Measurements from ENCODE around the gene NPAS1.
"Not testable (repeated sequence)": the region's sequence is repeated elsewhere in the genome, so short reads cannot be mapped to it uniquely, and the experiment has no call there.

The NPAS1 gene

DNA sequence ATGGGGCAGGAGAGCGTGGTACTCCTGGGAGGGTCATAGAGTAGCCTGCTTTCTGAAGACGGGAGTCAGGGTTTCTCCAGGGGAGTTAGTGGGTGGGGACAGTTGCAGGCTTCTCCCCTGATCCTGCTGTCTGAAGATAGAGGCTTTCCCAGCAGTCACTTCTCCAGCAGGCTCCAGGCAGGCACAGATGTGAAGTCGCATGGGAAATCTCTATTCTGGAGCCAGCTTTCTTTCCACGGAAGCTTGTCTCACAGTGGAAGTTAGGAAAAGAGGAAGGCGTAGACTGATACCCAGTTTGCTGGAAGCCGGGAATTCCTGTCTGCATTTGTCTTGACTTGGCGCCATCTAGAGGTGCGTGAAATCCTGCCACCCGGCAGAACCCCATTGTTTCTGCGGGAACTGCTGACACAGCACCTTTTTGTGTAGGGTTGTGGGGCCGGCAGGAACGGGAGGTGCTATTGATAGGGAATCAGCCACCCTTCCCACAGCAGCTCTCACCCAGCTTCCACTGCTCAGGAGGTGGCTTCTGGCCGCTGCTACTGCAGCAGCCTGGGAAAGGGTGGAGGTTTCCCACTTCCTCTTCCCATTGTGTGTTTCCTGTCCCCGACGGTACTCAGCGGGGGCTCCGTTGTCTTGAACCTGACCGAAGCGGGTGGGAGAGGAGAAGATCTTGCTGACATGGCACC, 28.5 kb upstream of the NPAS1 start:
- peak; percentile 1 for DNase-seq

DNA sequence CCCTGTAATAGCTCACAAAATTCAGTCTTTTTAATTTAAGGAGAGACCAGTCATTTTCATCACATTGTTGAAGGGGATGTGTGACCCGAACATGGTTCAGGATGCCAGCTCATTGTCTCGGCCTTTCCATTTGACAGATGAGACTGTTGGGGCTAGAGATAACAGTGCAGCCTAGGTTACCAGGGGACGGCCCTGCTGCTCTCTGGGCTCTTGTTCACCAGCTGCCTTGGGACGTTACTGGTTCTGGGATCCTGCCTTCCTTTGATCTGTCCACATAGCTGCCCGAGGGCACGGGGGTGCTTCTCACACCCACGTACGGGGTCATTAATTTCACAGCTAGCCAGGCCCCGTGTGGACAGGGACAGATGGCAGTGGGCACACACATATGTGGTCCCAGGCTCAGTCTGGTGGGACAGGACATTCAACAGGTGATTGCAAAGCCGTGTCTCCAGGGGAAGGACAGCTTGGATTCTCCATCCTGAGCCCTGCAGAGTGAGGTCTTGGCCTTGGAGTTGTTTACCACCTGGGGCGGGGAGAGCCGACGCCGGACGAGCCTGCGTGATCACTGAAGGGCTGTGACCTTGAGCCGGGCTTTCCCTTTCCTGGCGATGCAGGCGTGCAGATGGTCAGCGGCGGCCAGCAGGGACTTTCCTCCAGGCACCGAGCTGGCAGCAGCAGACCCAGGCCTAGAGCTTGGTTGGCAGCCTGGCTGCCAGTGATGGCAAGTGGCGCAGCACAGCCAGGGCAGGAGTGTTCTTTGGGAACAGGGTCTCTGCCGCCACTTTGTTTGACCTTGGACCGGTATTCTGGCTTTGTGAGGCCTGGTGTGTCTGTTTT, 26.7 kb upstream of the NPAS1 start:
- no peak for DNase-seq

DNA sequence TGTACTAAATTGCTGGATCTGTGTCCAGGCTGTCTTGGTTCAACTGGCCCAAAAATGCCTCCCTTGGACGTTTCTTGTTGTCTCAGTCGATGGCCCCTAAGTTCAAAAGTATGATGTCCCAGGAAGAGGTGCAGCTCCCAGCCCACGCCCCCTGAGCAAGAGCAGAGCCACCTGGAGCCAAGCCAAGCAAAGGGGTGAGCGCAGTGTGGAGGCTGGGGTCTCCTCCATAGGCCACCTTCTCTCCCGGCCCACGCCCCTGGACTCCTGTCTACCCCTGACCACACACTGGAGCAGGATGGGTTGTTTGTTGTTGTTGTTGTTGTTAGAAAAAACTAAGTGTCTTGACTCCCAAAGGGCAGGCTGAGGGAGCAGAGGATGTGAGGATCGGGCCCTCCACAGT, 26.0 kb upstream of the NPAS1 start:
- no peak for DNase-seq

DNA sequence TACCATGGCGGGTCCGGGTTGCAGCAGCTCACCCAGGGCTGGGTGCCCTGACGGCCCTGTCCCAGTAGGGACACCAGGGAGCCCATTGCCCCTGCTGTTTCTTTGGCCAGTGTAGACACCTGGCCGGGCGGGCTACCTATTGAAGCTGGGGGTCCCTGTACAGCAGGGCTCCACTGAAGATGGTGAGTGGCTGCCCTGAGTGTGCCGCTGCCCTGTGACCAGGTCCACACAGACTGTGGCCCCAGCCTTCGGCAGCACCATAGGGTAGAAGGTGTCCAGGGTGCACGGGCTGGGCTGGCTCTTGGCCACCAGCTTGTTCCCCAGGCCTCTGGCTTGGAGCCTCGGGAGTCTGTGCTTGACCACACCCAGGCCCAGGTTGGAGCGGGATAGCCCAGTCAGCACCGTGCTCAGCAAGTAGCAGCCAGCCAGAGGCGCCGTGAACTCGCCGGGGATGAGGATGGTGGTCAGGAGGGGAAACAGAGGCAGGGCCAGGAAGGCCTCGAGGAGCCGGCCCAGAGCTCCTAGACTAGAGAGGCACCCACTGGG, 25.4 kb upstream of the NPAS1 start:
- DNase-seq: no peak

DNA sequence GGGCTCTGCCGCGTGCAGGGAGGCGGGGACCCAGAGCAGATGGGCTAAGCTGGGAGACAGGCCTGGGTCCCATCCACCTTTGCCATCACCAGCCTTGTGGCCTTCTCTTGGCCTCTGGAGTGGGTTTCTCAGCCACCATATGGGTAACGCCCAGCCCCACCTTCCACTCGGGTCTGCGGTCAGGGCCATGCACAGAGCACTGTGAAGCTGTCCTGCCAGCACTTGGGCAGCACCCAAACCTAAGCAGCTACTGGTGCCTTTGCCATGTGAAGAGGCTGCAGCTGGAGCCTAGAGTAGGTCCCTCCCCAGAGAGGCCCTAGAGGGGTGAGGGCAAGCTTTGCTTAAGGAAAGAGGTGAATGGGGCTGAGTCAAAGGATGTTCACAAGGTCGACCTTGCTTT, 24.1 kb upstream of the NPAS1 start:
- DNase-seq: no peak

DNA sequence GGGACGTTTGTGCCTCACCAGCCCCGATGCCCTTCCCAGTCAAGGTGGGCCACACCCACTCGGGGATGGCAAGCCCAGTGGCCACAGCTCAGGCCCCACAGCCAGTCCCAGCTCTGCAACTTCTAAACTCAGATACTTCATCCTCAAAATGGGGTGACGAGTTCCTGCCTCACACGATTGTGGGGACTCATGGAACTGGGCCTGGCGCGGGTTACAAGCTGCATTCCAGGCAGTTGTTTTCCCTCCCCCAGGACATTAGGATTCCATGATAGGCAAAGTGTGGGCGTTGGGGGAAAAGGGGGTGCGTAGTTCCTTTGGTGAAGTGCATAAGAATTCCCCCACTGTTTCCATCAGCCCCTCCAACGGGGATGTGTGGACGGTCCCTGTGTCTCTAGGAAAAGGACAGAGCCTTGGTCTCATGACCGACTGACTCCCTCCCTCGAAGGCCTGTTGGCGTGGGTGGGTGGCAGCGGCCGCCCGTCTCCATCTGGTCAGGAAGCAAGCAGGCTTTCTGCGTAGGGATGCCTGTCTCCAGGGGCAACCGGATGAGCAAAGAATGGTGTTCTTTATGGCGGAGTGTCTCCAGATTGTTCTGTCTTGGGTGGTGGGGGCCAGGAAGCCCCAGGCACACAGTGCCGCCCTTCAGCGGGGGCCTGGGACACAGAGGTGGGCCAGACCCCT, 21.1 kb upstream of the NPAS1 start:
- DNase-seq: no peak

DNA sequence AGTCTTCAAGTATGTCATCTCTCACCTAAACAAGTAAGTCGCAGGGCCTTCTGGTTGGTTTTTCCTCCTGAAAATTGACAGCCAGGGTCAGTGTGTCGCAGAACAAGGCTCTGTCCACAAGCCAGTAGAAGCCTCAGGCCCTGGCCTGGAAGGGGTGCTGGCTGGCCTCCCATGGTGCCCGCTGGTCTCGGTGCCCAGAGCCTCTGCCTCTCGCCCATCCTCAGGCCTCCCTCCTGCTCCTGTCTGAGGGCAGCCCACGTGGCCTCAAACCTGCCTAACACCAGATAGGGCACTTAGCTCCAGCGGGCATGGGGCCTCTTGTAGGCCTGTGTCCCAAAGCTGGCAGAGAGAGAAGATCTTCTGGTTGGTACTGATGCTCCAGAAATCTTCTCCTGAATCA, 20.3 kb upstream of the NPAS1 start:
- no peak for DNase-seq

DNA sequence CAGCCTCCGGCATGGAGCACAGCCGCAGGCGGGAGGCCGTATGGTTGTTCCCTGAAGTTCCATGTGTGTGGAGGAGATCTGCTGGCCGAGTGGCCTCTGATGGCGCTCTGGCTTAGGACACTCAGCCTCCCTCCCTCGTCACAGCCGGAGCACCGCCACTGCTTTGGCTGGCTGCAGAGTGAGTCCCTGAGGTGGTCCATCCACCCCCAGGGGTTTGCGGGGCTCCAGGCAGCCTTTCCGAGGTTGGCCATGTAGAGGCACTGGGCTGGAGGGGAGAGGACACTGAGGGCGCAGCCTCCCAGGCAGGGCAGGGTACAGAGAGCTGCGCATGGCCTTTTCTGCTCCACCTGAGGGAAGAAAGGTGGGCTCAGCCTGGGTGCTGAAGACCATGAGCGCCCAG, 19.8 kb upstream of the NPAS1 start:
- no peak for DNase-seq

DNA sequence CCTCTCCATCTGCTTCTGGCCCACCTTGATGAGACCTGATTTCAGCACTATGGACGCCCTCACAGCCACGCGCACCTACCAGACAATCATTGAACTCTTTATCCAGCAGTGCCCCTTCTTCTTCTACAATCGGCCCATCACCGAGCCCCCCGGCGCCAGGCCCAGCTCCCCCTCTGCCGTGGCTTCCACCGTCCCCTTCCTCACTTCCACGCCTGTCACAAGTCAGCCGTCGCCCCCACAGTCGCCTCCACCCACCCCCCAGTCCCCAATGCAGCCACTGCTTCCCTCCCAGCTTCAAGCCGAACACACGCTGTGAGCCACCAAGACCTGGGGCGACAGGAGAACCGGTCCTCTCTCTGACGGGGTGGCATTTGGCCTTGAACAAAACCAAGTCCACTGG, 19.3 kb upstream of the NPAS1 start:
- DNase-seq: no peak

DNA sequence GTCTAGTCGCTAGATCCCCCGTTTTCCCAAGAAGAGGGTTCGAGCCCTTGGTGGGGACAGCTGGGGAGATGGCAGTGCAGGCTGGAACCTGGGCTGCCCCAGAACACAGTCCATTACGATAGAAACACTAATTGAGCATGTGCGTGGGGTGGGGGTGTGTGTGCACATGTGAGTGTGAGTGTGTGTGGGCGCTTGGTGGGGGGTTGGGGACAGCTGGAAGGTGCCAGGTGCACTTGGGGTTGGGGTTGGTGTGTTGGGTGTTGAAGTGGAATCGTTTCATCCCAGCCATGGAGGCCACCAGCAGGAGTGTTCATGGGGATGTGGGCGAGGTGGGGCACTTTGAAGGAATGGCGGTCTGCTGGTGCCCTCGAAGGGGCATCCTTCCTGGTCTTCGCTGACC, 18.1 kb upstream of the NPAS1 start:
- DNase-seq: no peak

DNA sequence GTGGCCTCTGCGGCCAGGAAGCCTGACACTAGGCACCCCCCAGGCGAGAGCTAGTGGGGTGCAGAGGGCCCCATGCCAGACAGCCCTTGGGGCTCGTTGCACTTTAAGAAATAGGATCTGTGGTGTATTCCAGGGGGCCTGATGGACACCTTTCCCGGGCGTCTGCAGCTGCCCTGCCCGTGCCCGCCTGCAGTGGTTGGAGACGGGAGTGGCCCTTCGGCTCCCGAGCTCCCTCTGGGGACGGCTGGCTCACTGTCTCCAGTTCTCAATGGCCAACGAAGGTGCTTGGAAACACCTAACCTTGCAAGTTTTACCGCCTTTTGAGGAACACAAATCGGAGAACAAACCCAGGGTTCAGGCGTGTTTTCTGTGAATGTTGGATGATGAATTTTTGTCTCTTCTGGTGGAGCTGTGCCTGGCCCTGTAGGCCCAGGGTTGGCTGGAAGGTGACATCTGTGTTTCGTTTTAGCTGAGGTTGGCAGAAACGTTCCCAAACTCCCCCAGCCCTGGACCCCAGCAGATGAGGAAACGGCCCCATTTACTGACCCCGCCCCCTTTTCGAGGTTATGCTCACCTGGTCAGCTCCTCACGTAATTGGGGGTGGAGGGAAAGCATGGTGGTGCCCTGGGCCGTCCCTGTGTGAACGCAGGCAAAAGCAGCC, 17.4 kb upstream of the NPAS1 start:
- no peak for DNase-seq

DNA sequence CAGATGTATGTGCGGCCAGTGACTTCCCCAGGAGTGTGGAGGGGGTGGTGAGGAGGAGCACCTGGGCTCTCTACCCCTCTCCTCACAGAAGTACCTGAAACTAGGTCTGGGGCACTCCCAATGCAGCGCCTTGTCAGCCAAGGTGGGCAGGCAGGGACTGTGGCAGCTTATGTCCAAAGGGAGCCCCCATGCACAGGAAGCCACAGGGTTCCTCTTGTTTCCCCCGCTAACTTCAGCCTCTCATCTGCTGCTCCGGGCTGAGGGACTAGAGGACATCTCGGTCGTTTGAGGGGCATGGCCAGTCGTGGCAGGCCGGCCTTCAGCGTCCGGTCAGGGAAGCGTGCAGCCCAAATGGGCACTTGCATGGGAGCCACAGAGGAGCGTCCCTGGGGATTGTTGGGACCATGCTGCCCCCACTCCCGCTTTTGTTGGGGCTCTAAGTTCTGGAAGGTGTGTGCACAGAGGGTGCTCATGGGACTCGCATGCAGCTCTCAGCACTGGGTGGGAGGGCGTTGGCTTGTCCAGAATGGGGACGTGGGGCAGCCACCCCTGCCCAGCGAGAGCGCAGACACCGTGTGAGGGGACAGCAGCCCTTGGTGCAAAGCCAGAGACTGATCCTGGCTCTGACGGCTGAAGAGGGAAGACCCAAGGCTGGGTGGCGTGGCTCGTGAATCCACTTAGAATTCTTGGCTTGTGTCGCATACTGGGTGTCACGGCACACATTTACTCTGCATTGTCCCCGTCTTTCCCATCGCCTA, 16.6 kb upstream of the NPAS1 start:
- no peak for DNase-seq

DNA sequence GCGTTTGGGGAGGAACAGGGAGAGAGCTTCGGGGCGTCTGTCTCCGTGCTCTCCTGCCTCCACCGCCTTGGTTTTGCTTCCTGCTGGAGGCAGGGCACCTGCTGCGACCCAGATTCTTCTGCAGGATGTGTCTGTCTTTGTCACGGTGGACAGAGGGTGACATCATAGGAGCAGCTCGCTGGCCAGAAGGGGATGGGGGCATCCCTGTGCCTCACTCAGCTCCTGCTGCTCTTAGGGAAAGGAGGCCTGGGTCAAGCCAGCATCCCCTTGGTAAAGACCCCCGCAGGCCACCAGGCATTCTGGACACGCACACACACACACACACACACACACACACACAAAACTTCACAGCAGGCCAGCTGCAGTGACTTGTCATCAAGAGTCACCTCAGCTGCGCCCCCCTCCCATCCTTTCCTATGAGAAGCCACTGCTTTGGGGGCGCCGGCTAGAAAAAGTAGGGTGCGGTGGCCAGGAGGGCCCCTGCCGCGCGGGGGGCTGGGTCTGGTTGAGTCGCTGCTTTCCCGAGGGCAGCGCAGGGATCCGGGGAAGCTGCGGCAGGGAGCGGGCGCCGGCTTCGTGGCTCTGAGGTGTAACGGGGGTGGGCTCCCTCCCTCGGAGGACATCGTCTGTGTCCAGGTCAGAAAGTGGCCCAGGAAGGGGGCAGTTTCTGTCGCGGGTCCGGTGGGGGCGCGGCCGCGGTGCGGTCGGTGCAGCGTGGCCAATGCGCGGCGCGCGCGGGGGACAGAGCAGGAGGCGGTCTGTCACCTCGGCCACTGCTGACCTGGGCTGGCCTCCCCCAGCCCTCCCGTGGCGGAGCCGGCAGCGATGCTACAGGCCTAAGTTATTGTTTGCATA, 15.8 kb upstream of the NPAS1 start:
- no peak for DNase-seq

DNA sequence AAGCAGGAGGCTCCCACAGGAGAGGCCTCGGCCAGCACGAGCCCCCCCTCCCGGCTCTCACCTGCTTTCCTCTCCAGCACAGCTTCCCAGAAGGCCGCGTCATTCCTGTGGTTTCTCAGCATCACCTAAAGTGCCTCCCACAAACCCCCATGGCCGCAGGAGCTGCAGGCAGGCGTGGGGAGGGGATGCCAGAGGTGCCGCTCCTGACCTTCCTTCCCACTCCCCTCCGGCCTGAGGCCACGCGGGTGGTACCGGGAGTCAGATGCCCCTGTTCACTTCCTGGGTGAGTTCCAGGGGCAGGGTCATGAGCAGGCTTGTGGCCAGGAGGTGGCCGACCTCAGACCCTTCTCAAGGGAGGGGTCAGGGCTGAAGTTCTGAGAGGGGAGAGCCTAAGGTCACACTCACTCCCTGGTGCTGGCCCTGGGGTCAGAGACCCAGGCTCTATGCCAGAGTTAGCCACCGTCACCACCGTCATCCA, 14.4 kb upstream of the NPAS1 start:
- DNase-seq: no peak

DNA sequence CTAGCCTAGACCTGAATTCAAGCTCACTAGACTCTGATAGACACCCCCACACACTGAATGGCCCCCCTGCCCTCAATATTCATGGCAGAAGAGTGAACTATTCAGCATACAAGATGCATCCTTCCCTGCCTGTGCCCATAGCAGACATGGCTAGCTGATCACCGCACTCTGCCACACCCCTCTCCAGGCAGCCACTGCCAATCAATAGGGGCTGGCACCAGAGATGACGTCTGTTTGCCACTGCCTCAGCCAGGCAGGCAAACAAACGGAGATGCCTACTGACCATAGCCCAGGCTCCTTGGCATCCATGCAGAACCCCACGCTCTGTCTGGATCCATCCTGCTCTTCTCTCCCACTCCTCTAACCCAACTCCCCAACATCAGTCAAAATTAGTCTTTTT, 13.8 kb upstream of the NPAS1 start:
- no peak for DNase-seq

DNA sequence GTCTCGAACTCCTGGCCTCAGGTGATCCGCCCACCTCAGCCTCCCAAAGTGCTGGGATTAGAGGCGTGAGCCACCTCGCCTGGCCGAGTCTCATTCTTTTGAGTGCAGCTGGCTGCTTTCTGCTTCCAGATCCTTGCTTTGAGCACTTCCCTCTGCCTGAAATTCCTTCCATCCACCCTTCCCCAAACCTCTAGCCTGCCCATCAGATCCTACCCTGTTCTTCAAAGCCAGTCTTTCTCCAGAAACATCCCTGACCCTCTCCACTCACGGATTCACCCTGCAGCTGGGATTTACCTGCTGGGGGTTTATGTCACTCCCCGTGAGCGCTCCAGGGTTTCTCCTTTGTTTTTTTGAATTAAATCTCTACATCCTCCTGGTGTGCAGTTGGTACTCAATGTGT, 13.1 kb upstream of the NPAS1 start:
- DNase-seq: no peak

DNA sequence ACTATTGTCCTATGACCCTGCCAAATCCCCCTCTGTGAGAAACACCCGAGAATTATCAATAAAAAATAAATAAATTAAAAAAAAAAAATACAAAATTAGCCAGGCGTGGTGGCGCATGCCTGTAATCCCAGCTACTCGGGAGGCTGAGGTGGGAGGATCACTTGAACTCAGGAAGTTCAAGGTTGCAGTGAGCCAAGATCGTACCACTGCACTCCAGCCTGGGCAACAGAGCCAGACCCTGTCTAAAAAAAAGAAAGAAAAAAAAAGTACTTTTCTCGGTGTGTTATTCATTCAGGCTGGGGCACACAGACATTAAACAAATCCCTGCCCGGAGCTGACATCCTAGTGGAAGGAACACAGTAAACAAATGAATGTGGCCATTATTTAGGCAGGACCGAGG, 9.1 kb upstream of the NPAS1 start:
- DNase-seq: not testable (repeated sequence)

DNA sequence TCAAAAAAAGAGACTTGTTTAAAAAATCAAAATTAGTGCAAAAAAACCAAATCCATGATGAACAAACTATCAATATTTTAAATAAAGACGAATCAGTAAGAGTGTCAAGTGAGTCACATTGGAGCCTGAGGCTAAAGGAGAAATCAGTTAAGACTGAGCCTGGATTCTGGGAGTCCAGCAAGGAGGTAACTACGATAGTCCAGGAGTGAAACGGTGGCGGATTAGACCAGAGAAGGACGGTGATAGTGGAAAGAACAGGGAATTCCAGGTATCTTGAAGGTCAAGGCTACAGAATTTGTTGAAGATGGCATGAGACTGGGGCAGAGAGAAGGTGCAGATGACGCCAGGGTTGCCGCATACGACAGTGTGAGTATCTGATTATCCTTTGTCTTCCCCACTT, 7.0 kb upstream of the NPAS1 start:
- DNase-seq: no peak

DNA sequence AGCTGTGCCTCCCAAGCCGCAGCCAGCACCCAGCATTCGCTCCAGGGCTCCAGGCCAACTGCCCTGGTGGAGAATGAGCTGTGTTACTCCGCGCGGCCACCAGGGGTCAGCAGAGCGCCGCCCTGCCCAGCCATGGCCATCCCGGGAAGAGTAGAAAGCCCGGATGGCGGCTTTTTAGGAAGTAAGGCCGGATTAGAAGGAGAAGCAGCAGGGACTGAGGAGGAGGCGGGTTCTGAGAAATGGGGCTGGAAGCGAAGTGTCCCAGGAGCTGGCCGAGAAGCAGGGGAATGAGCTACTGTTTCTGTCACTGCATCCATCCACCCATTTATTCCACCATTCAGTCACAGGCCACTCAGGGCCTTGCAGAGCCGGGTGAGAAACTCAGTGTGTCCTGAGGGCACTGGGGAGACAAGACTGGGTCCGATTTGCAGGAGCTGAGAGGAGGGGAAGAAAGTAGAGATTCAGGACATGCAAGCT, 6.6 kb upstream of the NPAS1 start:
- DNase-seq: peak; percentile 26

DNA sequence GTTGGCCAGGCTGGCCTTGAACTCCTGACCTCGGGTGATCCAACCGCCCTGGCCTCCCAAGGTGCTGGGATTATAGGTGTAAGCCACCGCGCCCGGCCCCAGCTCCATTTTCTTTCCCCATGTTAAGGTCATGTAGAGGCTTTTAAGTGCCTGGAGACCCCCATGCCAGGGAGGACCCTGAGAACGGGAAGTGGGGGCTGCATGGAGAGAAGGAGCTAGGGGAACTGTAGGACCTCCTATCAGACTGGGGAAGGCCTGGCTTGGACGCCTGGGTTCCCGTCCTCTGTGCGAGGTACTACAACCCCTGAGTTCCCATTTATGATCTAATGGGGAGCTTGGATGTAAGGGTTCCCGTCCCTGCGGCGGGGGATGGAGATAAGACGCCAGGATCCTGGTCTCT, 714 bp upstream of the NPAS1 start:
- DNase-seq: no peak

DNA sequence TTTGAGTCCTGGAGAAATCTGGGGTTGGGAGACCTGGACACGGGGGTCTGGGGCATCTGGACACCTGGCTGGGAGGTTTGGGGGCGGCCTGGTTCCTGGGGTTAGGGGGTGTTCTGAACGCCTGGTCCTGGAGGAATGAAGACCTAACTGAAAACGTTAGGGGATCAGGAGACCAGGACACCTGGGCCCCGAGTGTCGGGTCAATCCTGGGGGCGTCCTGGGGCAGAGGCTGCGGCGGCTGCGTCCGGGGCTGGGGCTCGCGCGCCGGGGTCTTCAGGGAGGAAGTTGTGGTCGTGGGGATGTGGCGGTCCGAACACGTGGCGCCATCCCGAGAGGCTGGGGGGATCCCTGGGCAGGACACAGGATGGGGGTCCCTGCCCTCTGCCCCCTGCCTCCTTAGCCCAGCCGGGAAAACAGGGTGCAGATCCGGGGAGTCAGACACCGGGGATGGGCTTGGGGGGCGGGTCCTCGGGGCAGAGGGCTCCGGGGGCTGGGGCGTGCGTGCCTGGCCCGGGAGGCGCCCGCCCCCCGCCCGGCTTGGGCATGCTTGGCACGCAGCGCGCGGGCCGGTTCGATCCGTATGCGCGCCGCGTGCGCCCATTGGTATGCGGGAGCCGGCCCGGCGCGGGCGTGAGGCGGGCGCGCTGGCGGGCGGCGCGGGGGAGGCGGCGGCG, 632 bp downstream of the NPAS1 start:
- DNase-seq: no peak
